ENCODE results near the gene TMEM208. TPM values are rescaled to one million over a fixed set of nuclear protein-coding genes. Genes with fewer than 3 reads are reported as not detected.

The TMEM208 gene
- polyA plus RNA-seq, 1 of the 3 experiments (the other 2 are of a cell fraction) = 98.2 TPM

GRCh38 chr16:67244387-67245185 lies 17.7 kb downstream of the TMEM208 start:
- peaks cover 61% of the 10 kb centered on the region for H3K79me2 ChIP-seq (ENCODE audit: insufficient read depth)
- H3K4me2 ChIP-seq = peak overlapping the region; percentile 98
- peak overlapping the region in 1 of 2 experiments; percentile 92; a peak in 2 of 4 replicates for H3K4me3 ChIP-seq (ENCODE audit: low read depth in 2 of 2, low read length in 1 of 2)
- H2AFZ ChIP-seq (ENCODE audit: low read depth) = no peak overlapping the region
- H4K20me1 ChIP-seq (ENCODE audit: insufficient read depth) = no peaks in the 10 kb centered on the region
- 14% methylated on average over 4 of the region's 5 CpGs for WGBS (ENCODE audit: low lambda C conversion rate)
- H3K9ac ChIP-seq = peak overlapping the region; percentile 88; the same call in 1 of the 2 replicates
- H3K9me2 ChIP-seq = no peaks in the 10 kb centered on the region
- peaks cover 46 to 66% of the 10 kb centered on the region in 2 experiments for H3K4me1 ChIP-seq (ENCODE audit: control insufficient read depth in 1 of 2, insufficient read depth in 2 of 2, low read depth in 1 of 2, low read length in 1 of 2)
- TF ChIP-seq SIN3A (IDR thresholded peaks at IDR 0.05; ENCODE audit: borderline replicate concordance, low read depth, low read length) (no peak), GABPA (IDR thresholded peaks at IDR 0.05; ENCODE audit: low read depth) (no peak; the same call in 1 of the 2 replicates), USF2 (IDR thresholded peaks at IDR 0.05; ENCODE audit: borderline replicate concordance, low read depth, low read length) (no peak), TEAD4 (IDR thresholded peaks at IDR 0.05; ENCODE audit: borderline replicate concordance, insufficient read depth) (no peak), RXRA (IDR thresholded peaks at IDR 0.05; ENCODE audit: borderline replicate concordance, low read depth) (no peak), ELF1 (IDR thresholded peaks at IDR 0.05) (peak; percentile 36; the same call in 1 of the 2 replicates), FOXJ3 (CRISPR knock-in tag; IDR thresholded peaks at IDR 0.05) (no peak), NRF1 (IDR thresholded peaks at IDR 0.05; ENCODE audit: low read depth, low read length) (no peak), JUND (IDR thresholded peaks at IDR 0.05) (peak; percentile 60; the same call in 1 of the 2 replicates), RAD21 (IDR thresholded peaks at IDR 0.05; ENCODE audit: low read length) (no peak), FOSL2 (IDR thresholded peaks at IDR 0.05; ENCODE audit: borderline replicate concordance, low read depth) (peak; percentile 83), EZH2phosphoT487 (IDR thresholded peaks at IDR 0.05; ENCODE audit: borderline replicate concordance, low read depth) (no peak), NFIC (IDR thresholded peaks at IDR 0.05; ENCODE audit: borderline replicate concordance) (no peak), PBX3 (IDR thresholded peaks at IDR 0.05) (0 out of 2 replicates have a peak, but pooled peaks have one; percentile 13), POLR2AphosphoS5 (IDR thresholded peaks at IDR 0.05; ENCODE audit: low read depth, low read length) (peak; percentile 67; the same call in 1 of the 2 replicates), USF1 (IDR thresholded peaks at IDR 0.05; ENCODE audit: borderline replicate concordance, low read depth) (no peak), RFX5 (IDR thresholded peaks at IDR 0.05; ENCODE audit: low read length) (no peak), REST (IDR thresholded peaks at IDR 0.05; ENCODE audit: low read depth, low read length) (no peak), SMC3 (IDR thresholded peaks at IDR 0.05; ENCODE audit: low read depth, low read length) (no peak)
- ChIA-PET POLR2A (no interaction called here), CTCF (interaction anchor here (1.1 to 2.1 kb wide), 3 partner anchors 90 to 291 kb away, joined by 3 to 5 read pairs (median 4); no protein-coding TSS in a partner anchor)
- no peak for DNase-seq
- peaks cover 1 to 7% of the 10 kb centered on the region in 2 experiments for H3K36me3 ChIP-seq (replicated peaks in 1 of 2; ENCODE audit: control insufficient read depth in 1 of 2, insufficient read depth in 2 of 2, low read length in 1 of 2)
- peaks cover 42% of the 10 kb centered on the region for H3F3A ChIP-seq (replicated peaks; ENCODE audit: insufficient read depth)
- H3K9me3 ChIP-seq = no peaks in the 10 kb centered on the region
- H3K27ac ChIP-seq (ENCODE audit: low read depth in 2 of 2, low read length in 1 of 2) = peak overlapping the region; percentile 61 to 96
- no peaks in the 10 kb centered on the region for H3K27me3 ChIP-seq (ENCODE audit: insufficient read depth)

Data from SK-N-SH (cell line).